Fibroblast of pulmonary artery (primary cell): Measurements from ENCODE around the gene FAM120C.

Source experiments
- DNase-seq: peaks from one replicate; pipeline ENCODE4 v3.0.0-alpha.2; 2010; ENCODE audit warnings: low read depth
- H3K4me3 ChIP-seq: replicated peaks from 2 replicates; pipeline ENCODE4 v1.5.1; 2011; ENCODE audit warnings: low read depth, mild to moderate bottlenecking, control low read depth, low read length, moderate library complexity
- CTCF ChIP-seq: IDR thresholded peaks from 2 replicates; pipeline ENCODE4 v1.5.1; 2011; ENCODE audit warnings: mild to moderate bottlenecking, control low read depth, low read length, inconsistent platforms; ENCODE audit errors: missing control alignments

The FAM120C gene

GRCh38 chrX:54182864-54183613, at the start of gene FAM120C:
FAM120C (minus strand) TSS chrX:54183254; CDS start chrX:54183198, 56 bp downstream.
- H3K4me3 ChIP-seq = peak within 1 kb of the TSS; percentile 65
- DNase-seq = peak; percentile 74
- TF ChIP-seq CTCF = no peak

- DNase-seq = peak; percentile 7
- no peak overlapping the region for H3K4me3 ChIP-seq
- TF ChIP-seq CTCF = no peak
Observed at GRCh38 chrX:54230435-54231148, 47.5 kb upstream of the FAM120C start.

GRCh38 chrX:54223581-54223980, 40.5 kb upstream of the FAM120C start:
- no peak overlapping the region for H3K4me3 ChIP-seq
- TF ChIP-seq CTCF = no peak
- no peak for DNase-seq

GRCh38 chrX:54213603-54214002, 30.5 kb upstream of the FAM120C start:
- H3K4me3 ChIP-seq = no peak overlapping the region
- no peak for TF ChIP-seq CTCF
- no peak for DNase-seq

GRCh38 chrX:54208531-54208930, 25.5 kb upstream of the FAM120C start:
- H3K4me3 ChIP-seq = no peak overlapping the region
- DNase-seq = peak; percentile 27
- TF ChIP-seq CTCF = no peak

GRCh38 chrX:54198262-54198661, 15.2 kb upstream of the FAM120C start:
- DNase-seq = no peak
- H3K4me3 ChIP-seq = no peak overlapping the region
- TF ChIP-seq CTCF = no peak
